HepG2 (cell line): Measurements from ENCODE around the gene KIAA1614. TPM values are rescaled to one million over a fixed set of nuclear protein-coding genes. Genes with fewer than 3 reads are reported as not detected.

ENCODE experiments used
- ATAC-seq: fragments of 200-7000 bp; cut with Tn5 transposase; 3 replicates; pipeline ENCODE4 v1.9.1; 2020; ENCODE audit warnings: mild to moderate bottlenecking, moderate library complexity
- BruUV-seq: library from RNA; stranded (reverse); fragments of 400-500 nt; replicated peaks from 2 replicates; lab custom pipeline; 2021; lab: Mats Ljungman, UMichigan
- CTCF ChIA-PET: fragments of 300-600 bp; formaldehyde crosslinking; extraction: SDS; loops from one replicate; lab custom pipeline; 2021; ENCODE audit warnings: low total read pairs, inconsistent platforms, low intra/inter-chr PET ratio; lab: Yijun Ruan, JAX
- POLR2A ChIA-PET: fragments of 350-600 bp; sonication (Branson Sonifier 250); formaldehyde crosslinking; loops from one replicate; lab custom pipeline; 2020; ENCODE audit warnings: antibody characterized with exemption, inconsistent platforms; lab: Yijun Ruan, JAX
- DNase-seq: peaks from one replicate; pipeline ENCODE4 v3.0.0-alpha.2; 2015; ENCODE audit warnings: low spot score
- FAIRE-seq: peaks from 3 replicates; lab custom pipeline; 2011; peaks lifted over from hg19 to GRCh38; lab: Jason Lieb, UNC
- H2AFZ ChIP-seq: one replicate; pipeline ENCODE4 v1.6.1; 2011; ENCODE audit warnings: low read length, inconsistent platforms
- H3K27ac ChIP-seq: fragments of 300-600 bp; 3 replicates; pipeline ENCODE4 v1.8.0; 2011; ENCODE audit warnings: mixed run types, mild to moderate bottlenecking, mixed read lengths, low read length, inconsistent platforms; ENCODE audit not compliant: insufficient read depth; ENCODE audit errors: extremely low read length
- H3K27me3 ChIP-seq, 2 experiments: fragments of 200-600 bp in 1 of 2; 2 replicates in 1 of 2; 3 replicates in 1 of 2; pipeline versions ENCODE4 v1.6.0 to v1.8.0; 2011; ENCODE audit warnings: low read length in 2 of 2, mild to moderate bottlenecking in 2 of 2, moderate library complexity in 2 of 2, inconsistent platforms in 1 of 2; ENCODE audit not compliant: insufficient read depth in 2 of 2, control insufficient read depth in 1 of 2
- H3K36me3 ChIP-seq, 2 experiments: fragments of 200-600 bp in 1 of 2; replicated peaks in 1 of 2; 2 replicates in 1 of 2; 3 replicates in 1 of 2; pipeline versions ENCODE4 v1.5.1 to v1.8.0; 2011; ENCODE audit warnings: low read length in 2 of 2, inconsistent platforms in 1 of 2; ENCODE audit not compliant: insufficient read depth in 2 of 2, control insufficient read depth in 1 of 2
- H3K4me1 ChIP-seq: 2 replicates; pipeline ENCODE4 v1.5.1; 2012; ENCODE audit warnings: low read length, inconsistent platforms; ENCODE audit not compliant: insufficient read depth
- H3K4me2 ChIP-seq: 2 replicates; pipeline ENCODE4 v1.6.0; 2011; ENCODE audit warnings: low read depth, low read length, inconsistent platforms
- H3K4me3 ChIP-seq, 3 experiments: fragments of 200-600 bp in 1 of 3; sonication (generic), shearing (Covaris generic) in 1 of 3; replicated peaks in 1 of 3; 2 replicates each; pipeline ENCODE4 v1.5.1; 2011 to 2016; ENCODE audit warnings: low read length in 3 of 3, inconsistent platforms in 2 of 3, low read depth in 2 of 3, mild to moderate bottlenecking in 2 of 3, control low read depth in 1 of 3, mixed read lengths in 1 of 3; ENCODE audit not compliant: insufficient read depth in 1 of 3
- H3K79me2 ChIP-seq: one replicate; pipeline ENCODE4 v1.6.1; 2011; ENCODE audit warnings: low read length, inconsistent platforms; ENCODE audit not compliant: insufficient read depth
- H3K9ac ChIP-seq: 2 replicates; pipeline ENCODE4 v1.6.0; 2011; ENCODE audit warnings: mild to moderate bottlenecking, low read depth, low read length, inconsistent platforms; ENCODE audit not compliant: insufficient read depth
- H3K9me3 ChIP-seq: 2 replicates; pipeline ENCODE4 v1.5.1; 2012; ENCODE audit warnings: mild to moderate bottlenecking, low read length
- H4K20me1 ChIP-seq: 2 replicates; pipeline ENCODE4 v1.6.0; 2011; ENCODE audit warnings: inconsistent platforms, mild to moderate bottlenecking, low read length, moderate library complexity; ENCODE audit not compliant: insufficient read depth
- EZH2 ChIP-seq: conservative IDR thresholded peaks from 2 replicates; pipeline ENCODE4 v1.6.1; 2012; ENCODE audit warnings: mild to moderate bottlenecking, low read depth, low read length, moderate library complexity
- HOXA7 ChIP-seq: sonication (generic); formaldehyde crosslinking; IDR thresholded peaks from 2 replicates; pipeline ENCODE4 v1.8.1; 2022; ENCODE audit warnings: mild to moderate bottlenecking, missing genetic modification reagents, moderate library complexity
- KMT2A ChIP-seq: sonication (generic); formaldehyde crosslinking; IDR thresholded peaks from 2 replicates; pipeline ENCODE4 v1.4.0; 2020; ENCODE audit warnings: missing genetic modification reagents
- NKX3-1 ChIP-seq: sonication (generic); formaldehyde crosslinking; IDR thresholded peaks from 2 replicates; pipeline ENCODE4 v1.5.0; 2020; ENCODE audit warnings: missing genetic modification reagents
- SMC3 ChIP-seq: IDR thresholded peaks from 2 replicates; pipeline ENCODE4 v1.6.1; 2011; ENCODE audit warnings: low read length, improper control_type of control experiment
- ZKSCAN1 ChIP-seq: fragments of 150-350 bp; IDR thresholded peaks from 2 replicates; pipeline ENCODE4 v1.6.1; 2014; ENCODE audit warnings: low read length
- ZMYM3 ChIP-seq: sonication (generic); formaldehyde crosslinking; IDR thresholded peaks from 2 replicates; pipeline ENCODE4 v1.5.1; 2020; ENCODE audit warnings: mild to moderate bottlenecking, missing genetic modification reagents
- ZSCAN9 ChIP-seq: IDR thresholded peaks from 2 replicates; pipeline ENCODE4 v1.6.1; 2016; ENCODE audit warnings: borderline replicate concordance
- ZXDC ChIP-seq: sonication (generic); formaldehyde crosslinking; IDR thresholded peaks from 2 replicates; pipeline ENCODE4 v1.5.0; 2020; ENCODE audit warnings: mild to moderate bottlenecking, missing genetic modification reagents
- WGBS: methylation state at CpG from one replicate; pipeline ENCODE4 v1.1.6; 2017; ENCODE audit warnings: low lambda C conversion rate; 5-methylcytosine and 5-hydroxymethylcytosine counted together
- in situ Hi-C: cut with HindIII; loops from 2 replicates; pipeline ENCODE4 v1.10.0; 2017; ENCODE audit warnings: low pct_unique_long_range_greater_than_20kb; ENCODE audit not compliant: extremely low pct_ligation_motif_present
- intact Hi-C: fragments of 100-400 bp; cut with micrococcal nuclease; formaldehyde crosslinking; loops from one replicate; pipeline ENCODE4 v1.10.0; 2022; ENCODE audit not compliant: unreplicated experiment
- polyA plus RNA-seq, 8 experiments: library from polyadenylated mRNA; depleted of rRNA in 3 of 8; stranded (reverse) in 7 of 8; unstranded in 1 of 8; fragments of >200 nt; fragmentation: Illumina TruSeq in 4 of 8; extraction: Trizol in 4 of 8; gene quantifications; 2 replicates each; pipeline versions ENCODE4 v1.2.1 to v1.2.3, GENCODE V29; 2011 to 2016; ENCODE audit warnings: low read depth in 4 of 8, missing spikeins in 1 of 8, mixed read lengths in 1 of 8; ENCODE audit not compliant: insufficient read depth in 1 of 8
- total RNA-seq, 5 experiments: library from RNA; depleted of rRNA; stranded (reverse); fragments of >200 nt; fragmentation: Illumina TruSeq; extraction: Trizol; gene quantifications; 2 replicates each; pipeline ENCODE4 v1.2.3, GENCODE V29; 2016; ENCODE audit warnings: low read depth in 1 of 5
- TF ChIP-seq, protein P1 (sequence below): sonication (generic); formaldehyde crosslinking; IDR thresholded peaks from 2 replicates; pipeline ENCODE4 v1.4.0; 2020; ENCODE audit warnings: missing genetic modification reagents, borderline replicate concordance
- TF ChIP-seq, protein P2 (sequence below): sonication (generic); formaldehyde crosslinking; IDR thresholded peaks from 2 replicates; pipeline ENCODE4 v1.5.0; 2020; ENCODE audit warnings: mild to moderate bottlenecking, missing genetic modification reagents, moderate library complexity
- TF ChIP-seq, protein P3 (sequence below): IDR thresholded peaks from 2 replicates; pipeline ENCODE4 v1.6.1; 2012; ENCODE audit warnings: low read depth, low read length, improper control_type of control experiment

KIAA1614 gene
- total and polyA plus RNA-seq, 2 of the 13 experiments (the other 11 are each of a cell fraction or from before 2014, with no cell fraction given): 0.15 to 0.77 TPM

DNA sequence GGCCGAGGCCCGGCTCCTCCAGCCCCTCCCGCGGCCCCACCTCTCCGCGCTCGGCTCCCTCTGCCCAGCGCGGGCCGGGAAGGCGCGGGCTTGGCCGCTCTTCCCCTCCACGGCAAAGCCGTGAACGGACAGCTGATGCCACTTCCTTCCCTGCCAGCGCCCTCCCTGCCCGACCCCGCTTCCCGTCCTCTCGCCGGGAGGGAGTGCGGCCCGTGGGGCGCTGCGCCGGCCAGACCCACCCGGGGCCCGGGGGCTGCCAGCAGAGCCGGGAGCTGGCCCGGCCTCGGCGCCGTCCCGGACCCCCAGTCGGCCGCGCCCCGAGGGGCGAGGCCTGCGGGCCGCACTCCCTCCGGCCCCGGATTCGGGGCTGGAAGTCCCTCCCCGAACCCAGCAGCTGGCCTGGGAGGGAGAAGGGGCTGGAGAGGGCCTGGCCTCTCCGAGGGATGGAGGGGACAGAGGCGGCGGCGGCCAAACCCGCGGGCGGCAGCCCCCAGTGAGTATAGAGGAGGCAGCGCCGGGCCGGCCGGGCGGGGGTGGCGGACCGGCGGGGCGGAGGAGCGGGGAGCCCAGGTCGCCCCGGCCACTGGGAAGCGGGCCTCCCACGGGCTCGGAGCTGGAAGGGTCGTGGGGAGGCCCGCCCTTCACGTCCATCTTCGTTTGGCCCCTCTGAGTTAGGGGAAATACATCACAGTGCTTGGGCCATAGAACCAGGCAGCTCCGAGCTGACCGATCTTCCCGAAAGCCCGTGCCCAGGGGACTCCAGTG, at the start of gene KIAA1614 (continued):
- TF ChIP-seq, protein P1, sequence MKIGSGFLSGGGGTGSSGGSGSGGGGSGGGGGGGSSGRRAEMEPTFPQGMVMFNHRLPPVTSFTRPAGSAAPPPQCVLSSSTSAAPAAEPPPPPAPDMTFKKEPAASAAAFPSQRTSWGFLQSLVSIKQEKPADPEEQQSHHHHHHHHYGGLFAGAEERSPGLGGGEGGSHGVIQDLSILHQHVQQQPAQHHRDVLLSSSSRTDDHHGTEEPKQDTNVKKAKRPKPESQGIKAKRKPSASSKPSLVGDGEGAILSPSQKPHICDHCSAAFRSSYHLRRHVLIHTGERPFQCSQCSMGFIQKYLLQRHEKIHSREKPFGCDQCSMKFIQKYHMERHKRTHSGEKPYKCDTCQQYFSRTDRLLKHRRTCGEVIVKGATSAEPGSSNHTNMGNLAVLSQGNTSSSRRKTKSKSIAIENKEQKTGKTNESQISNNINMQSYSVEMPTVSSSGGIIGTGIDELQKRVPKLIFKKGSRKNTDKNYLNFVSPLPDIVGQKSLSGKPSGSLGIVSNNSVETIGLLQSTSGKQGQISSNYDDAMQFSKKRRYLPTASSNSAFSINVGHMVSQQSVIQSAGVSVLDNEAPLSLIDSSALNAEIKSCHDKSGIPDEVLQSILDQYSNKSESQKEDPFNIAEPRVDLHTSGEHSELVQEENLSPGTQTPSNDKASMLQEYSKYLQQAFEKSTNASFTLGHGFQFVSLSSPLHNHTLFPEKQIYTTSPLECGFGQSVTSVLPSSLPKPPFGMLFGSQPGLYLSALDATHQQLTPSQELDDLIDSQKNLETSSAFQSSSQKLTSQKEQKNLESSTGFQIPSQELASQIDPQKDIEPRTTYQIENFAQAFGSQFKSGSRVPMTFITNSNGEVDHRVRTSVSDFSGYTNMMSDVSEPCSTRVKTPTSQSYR (CRISPR knock-in tag): no peak
- no peak for TF ChIP-seq KMT2A (CRISPR knock-in tag)

DNA sequence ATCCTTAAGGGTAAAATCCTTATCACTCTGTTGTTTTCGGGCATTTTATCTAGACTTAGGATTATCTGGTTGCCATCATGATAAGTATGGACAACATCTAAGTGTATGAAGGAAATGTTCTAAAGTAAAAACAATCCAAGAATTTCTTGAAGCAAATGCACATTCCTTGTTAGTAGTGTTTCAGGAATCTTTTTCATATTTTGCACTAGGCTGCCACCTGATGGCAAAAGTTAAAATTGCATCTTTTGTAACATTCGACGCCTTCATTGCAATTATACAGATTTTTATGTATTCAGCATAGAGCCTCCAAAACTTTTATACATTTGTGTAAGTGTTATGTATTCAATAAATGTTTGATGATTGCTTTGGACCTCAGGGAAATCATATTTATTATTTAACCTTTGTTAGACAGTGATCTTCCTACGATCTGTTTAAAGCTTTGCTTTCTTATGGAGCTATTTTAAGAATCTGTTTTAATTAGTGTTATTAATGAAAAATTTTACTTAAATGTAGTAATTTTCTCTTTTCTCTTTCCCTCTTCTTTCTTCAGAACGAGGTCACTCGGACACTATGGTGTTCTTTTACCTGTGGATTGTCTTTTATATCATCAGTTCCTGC, 49.4 kb upstream of the KIAA1614 start:
- Histone ChIP-seq H4K20me1 (no peaks in the 10 kb centered on the region), H3K79me2 (no peaks in the 10 kb centered on the region), H3K27ac (no peak overlapping the region), H3K4me2 (no peak overlapping the region), H3K4me1 (no peaks in the 10 kb centered on the region), H3K36me3 (no peaks in the 10 kb centered on the region), H3K9ac (no peak overlapping the region), H3K4me3 (no peak overlapping the region), H3K9me3 (no peaks in the 10 kb centered on the region), H3K27me3 (no peaks in the 10 kb centered on the region), H2AFZ (no peak overlapping the region)
- intact Hi-C loops (loop anchor here (5.0 kb wide), 4 partner anchors 86 to 346 kb away; partner anchors contain the start of gene XPR1), in situ Hi-C loops (loop anchor here (5.0 kb wide), 1 partner anchor 346 kb away; no protein-coding TSS in a partner anchor)
- ATAC-seq: no peak
- DNase-seq: peak; percentile 31
- peak; percentile 64 for FAIRE-seq
- BruUV-seq: no TSS peak
- POLR2A ChIA-PET: interaction anchor here (1.5 kb wide), 2 partner anchors 277 to 347 kb away, joined by 4 read pairs; no protein-coding TSS in a partner anchor
- CTCF ChIA-PET: interaction anchor here (0.6 to 3.2 kb wide), 5 partner anchors 85 to 348 kb away, joined by 3 to 31 read pairs (median 6); no protein-coding TSS in a partner anchor
- WGBS: 32% methylated on average over 6 of the region's 6 CpGs
- TF ChIP-seq ZMYM3 (CRISPR knock-in tag): no peak
- TF ChIP-seq SMC3: peak; percentile 80
- no peak for TF ChIP-seq HOXA7 (CRISPR knock-in tag)
- no peak for TF ChIP-seq EZH2
- no peak for TF ChIP-seq NKX3-1 (CRISPR knock-in tag)
- TF ChIP-seq ZKSCAN1: no peak
- TF ChIP-seq, protein P2, sequence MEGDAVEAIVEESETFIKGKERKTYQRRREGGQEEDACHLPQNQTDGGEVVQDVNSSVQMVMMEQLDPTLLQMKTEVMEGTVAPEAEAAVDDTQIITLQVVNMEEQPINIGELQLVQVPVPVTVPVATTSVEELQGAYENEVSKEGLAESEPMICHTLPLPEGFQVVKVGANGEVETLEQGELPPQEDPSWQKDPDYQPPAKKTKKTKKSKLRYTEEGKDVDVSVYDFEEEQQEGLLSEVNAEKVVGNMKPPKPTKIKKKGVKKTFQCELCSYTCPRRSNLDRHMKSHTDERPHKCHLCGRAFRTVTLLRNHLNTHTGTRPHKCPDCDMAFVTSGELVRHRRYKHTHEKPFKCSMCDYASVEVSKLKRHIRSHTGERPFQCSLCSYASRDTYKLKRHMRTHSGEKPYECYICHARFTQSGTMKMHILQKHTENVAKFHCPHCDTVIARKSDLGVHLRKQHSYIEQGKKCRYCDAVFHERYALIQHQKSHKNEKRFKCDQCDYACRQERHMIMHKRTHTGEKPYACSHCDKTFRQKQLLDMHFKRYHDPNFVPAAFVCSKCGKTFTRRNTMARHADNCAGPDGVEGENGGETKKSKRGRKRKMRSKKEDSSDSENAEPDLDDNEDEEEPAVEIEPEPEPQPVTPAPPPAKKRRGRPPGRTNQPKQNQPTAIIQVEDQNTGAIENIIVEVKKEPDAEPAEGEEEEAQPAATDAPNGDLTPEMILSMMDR (CRISPR knock-in tag): peak; percentile 76
- TF ChIP-seq ZXDC (CRISPR knock-in tag): no peak
- TF ChIP-seq KMT2A (CRISPR knock-in tag): no peak
- TF ChIP-seq, protein P3, sequence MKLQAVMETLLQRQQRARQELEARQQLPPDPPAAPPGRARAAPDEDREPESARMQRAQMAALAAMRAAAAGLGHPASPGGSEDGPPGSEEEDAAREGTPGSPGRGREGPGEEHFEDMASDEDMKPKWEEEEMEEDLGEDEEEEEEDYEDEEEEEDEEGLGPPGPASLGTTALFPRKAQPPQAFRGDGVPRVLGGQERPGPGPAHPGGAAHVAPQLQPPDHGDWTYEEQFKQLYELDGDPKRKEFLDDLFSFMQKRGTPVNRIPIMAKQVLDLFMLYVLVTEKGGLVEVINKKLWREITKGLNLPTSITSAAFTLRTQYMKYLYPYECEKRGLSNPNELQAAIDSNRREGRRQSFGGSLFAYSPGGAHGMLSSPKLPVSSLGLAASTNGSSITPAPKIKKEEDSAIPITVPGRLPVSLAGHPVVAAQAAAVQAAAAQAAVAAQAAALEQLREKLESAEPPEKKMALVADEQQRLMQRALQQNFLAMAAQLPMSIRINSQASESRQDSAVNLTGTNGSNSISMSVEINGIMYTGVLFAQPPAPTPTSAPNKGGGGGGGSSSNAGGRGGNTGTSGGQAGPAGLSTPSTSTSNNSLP: no peak
- no peak for TF ChIP-seq ZSCAN9 (CRISPR knock-in tag)
